NCI-H2081 (cell line): Measurements from ENCODE around the gene CD82.

Experiments
- DNase-seq, 2 experiments: peaks; one replicate each; lab custom pipeline; 2025; lab: John Stamatoyannopoulos, UW

Gene CD82

DNA sequence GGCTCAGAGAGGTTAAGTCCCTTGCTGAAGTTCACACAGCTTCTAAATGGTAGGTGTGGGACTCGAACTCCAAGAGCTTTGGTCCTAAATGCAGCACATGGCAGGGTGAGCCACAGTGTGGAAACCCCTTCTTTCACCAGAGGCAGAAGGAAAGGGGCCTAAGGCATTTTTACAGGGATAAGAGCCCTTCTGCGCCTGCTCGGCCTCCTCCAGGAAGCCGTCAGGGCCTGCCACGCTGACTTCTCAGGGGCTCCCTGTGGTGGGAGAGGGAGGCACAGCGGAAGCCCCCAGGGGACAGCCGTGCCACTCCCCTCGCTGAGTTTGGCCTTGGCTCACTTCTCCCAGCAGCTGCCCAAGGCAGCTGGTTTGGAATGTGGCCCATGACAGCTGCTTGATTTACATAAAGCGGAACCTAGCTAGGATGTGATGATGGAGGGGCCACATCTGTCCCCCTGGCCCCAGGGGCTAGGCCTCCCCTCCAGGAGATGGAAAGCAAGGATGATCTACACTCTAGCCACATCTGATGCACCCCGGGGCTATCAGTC, 35.4 kb downstream of the CD82 start:
- DNase-seq = peak in 1 of 2 experiments; percentile 25

DNA sequence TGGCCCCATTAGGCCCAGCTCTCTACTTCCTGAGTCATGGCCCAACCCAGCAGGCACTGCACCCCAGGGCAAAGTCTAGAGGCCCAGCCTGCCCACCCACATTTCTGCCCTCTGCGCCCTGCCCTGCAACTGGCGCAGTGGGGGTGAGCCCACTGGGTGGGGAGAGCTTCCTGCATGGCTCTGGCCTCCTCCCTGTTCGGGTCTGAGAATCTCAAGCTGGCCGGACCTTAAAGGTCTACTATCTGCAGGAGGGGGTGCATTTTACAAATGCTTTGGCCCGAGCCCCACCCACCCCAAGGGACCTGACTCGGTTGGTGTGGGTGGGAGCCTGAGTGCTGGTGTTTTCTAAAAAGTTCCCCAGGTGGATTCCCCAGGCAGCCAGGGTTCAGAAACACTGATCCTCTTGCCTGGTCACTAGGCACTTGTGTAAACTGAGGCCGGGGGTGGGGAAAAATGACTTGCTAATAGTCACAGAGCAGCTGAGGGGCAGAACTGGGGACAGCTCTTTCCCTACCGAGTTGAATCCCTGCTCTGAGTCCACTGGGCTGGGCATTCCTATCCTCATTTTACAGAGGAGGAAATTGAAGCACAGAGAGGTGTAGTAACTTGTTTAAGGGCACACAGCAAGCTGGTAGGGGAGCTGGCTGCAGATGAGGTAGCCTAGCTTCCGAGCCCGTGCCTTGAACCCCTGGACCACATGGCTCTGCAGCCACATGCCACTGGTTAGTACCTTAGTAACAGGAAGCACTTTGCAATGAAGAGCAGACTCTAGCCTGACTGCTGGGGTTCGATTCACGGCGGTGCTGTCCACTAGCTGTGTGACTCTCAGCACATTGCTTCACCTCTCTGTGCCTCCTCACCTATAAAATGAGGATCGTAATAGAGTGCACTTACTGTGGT, 36.3 kb downstream of the CD82 start:
- DNase-seq = no peak

DNA sequence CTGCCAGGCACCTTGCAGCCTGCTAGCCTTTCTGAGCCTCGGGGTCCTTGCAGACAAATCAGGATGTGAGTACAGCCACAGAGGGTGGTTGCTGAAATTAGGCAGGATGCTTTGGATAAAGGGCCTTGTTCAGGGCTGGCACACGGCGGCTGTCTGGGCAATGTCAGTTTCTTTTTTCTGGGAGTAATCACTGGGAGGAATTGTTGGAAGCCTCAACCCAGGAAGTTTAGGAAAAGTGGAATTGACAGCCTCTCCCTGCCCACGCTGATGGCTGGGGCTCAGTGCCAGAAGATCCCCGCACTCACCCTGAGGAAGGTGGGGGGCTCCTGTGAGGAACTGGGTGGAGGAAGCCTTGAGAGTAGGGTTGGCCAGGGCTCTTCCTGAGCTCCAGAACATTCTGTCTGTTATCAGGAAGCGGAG, 37.4 kb downstream of the CD82 start:
- no peak for DNase-seq

DNA sequence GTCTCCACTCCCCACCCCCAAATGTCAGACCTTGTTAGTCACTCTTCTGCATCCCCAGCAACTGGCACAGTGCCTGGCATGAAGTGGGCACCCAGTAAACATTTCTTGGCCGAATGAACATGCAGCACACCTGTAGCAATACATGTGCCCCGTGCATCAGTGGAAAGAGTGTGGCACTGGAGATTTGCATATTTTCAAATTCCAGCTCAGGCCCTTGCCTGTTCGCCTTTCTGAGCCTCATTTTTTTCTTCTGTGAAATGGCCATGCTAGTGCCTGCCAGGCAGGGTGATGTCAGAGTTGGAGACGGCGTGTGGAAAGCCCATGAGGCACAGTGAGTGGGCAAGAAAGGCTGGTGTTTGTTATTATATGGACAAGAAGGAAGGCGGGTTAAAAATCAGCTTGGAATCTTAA, 38.7 kb downstream of the CD82 start:
- DNase-seq = peak in 1 of 2 experiments; percentile 49

DNA sequence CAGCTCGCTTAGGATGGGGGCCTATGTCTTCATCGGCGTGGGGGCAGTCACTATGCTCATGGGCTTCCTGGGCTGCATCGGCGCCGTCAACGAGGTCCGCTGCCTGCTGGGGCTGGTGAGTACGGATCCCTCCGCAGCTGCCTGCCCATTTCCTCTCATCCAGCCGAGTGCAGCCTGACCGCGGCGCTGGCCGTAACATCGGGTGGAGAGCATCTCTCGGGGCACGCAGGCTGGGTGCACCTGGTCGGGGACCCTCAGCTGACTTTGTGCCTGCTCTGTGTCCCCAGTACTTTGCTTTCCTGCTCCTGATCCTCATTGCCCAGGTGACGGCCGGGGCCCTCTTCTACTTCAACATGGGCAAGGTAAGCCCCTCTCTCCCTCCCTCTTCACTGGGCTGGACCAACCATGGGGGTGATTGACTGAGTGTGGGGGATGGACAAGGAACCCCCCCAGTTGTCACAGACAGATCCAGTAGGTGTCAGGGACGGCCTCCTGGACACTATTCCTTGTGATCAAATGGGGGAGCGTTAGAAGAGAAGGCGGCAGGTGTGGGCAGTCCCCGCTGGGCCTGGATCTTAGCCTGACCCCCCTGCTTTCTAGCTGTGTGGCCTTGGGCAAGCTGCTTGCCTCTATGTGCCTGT, 39.7 kb downstream of the CD82 start:
- no peak for DNase-seq

DNA sequence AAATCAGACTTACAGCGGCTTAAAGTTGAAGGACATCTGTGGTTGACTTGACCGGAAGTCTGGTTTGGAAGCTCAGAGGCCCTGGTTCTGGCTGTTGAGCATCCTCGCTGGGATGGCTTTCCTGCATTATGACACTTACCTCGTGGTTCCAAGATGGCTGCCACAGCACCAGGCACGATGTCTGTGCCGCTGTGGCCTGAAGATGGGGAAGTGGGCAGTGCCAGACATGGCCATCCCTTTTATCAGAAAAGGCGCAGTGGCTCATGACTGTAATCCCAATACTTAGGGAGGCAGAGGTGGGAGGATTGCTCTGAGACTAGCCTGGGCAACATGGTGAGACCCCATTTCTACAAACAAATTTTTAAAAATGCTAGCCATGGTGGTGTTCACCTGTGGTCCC, 40.5 kb downstream of the CD82 start:
- DNase-seq = no peak

DNA sequence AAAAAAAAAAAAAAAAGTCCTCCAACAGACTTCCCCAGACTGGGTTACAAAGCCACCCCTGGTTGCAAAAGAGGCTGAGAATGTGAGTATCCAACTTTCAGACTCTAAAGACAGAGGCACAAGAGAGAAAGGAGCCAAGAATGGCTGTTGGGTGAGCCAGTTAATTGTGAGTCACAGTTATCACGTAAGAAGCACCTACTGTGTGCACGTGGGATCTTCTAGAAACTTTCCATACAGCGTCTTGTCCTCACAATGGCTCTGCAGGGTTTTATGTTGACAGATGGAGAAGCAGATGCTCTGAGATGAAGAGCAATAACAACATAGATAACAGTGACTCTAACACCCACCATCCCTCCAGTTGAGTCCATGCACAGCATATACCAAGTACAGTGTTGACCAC, 41.0 kb downstream of the CD82 start:
- DNase-seq = no peak

DNA sequence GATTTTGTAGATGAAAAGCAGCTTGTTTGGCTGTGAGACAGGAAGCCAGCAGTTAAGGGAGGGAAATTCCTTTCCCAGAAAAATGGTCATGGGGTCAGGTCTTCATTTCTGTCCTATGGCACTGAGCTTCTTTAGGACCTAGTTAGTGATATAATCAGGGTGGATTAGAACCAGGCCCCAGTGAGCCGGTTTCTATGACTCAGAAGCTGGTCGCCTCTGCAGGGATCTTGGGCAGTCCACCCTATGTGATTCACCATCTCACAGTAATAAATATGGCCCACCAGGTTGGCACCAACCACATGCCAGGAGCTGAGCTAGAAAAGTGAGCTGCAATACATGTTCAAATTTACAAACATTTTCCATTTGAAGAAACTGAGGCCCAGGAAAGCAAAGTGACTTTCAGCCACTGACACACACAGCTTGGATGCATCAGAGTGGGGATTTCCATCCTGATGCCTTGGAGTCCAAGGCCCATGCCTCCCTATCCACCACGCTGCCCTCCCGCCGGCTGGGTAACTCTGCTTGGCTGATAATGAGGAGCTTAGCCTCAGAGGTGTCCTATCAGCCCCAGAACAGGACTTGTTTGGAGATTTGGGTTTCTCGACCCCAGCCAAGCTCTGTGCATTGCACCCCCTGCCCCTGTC, 42.0 kb downstream of the CD82 start:
- DNase-seq = no peak

DNA sequence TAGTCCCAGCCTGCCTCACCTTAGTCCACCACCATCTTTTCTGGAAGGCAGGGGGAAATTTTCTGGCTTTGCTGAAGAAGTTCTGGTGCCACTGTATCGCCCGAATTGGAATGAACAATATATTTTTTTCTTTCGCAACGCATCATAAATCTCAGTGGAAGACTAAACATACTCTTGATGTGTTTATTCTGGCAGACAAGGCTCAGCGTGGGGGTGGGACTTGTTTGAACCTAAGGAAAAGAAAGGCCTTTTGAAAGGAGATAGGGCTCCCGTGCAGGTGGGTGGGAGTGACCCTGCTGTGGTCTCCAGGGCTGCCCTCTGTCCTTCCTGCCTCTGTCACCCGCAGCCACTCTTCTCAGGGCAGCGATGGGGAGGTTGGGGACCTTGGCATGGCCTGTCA, 42.5 kb downstream of the CD82 start:
- DNase-seq = no peak

DNA sequence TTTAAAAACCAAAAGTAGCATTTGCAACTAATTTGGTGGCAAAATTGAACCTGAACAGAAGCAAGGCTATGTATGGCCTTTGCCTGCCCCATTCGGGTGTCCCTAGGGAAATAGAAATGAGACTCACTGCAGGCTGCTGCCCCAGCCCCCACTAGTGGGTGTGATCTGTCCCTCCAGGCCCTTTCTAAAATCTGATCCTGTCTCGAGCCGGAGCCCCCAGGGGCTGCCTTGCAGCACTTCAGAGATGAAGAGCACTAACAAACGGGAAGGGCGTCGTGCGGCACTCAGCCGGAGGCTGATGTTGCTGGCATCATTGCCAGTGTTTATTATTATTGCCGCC, 43.2 kb downstream of the CD82 start:
- no peak for DNase-seq

DNA sequence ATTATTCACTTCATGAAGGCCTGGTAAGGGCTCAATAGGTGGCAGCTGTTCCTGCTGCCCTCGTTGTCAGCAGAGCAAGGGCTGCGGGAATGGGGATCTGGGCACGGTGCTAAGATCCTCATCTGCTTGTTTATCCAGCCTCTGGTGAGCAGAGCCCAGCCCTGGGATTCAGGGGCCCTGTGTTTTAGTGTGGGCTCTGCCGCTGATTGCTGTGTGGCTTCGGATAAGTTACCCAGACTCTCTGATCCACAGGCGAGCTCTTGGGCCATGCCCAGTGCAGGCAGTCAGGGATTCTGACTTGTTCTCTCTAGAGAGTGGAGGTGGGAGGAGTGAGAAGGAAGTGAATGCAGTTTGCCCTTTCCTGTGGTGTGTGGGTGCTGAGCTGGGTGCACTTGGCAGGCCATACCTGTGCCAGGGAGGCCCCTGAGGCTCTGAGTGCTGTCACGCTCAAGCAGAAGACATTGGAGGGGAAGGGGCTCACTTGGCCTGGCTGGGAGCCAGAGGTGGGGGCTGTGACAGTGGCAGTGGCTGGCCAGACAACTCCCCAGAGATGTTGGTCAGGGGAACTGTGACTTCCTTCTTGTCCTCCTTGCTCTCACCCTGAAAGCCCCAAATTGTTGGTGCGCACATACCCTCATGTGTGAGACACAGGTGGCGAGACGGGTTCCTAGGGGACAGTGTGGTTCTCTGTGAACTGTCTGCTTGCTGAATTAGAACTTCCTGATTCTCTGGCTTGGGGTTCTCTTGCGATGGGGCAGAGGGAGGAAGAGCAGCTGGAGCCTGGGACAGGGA, 43.7 kb downstream of the CD82 start:
- peak; percentile 23 to 54 for DNase-seq

DNA sequence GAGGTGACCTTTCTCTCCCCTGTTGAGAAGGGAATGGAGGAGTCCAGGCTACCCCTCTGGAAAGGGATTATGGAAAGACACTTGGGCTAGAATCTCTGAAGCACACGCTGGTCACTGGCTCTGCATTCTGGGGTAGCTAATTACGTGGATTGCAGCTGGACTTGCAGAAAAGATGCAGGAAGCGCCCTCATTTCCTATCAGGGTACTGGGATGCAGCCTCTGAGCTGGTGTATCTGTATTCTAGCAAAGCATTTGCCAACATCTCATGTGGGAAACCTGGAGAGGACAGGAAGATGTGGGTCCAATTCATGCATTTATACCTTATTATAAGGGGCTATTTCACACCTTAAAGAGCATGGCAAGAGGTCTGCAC, 44.3 kb downstream of the CD82 start:
- no peak for DNase-seq

DNA sequence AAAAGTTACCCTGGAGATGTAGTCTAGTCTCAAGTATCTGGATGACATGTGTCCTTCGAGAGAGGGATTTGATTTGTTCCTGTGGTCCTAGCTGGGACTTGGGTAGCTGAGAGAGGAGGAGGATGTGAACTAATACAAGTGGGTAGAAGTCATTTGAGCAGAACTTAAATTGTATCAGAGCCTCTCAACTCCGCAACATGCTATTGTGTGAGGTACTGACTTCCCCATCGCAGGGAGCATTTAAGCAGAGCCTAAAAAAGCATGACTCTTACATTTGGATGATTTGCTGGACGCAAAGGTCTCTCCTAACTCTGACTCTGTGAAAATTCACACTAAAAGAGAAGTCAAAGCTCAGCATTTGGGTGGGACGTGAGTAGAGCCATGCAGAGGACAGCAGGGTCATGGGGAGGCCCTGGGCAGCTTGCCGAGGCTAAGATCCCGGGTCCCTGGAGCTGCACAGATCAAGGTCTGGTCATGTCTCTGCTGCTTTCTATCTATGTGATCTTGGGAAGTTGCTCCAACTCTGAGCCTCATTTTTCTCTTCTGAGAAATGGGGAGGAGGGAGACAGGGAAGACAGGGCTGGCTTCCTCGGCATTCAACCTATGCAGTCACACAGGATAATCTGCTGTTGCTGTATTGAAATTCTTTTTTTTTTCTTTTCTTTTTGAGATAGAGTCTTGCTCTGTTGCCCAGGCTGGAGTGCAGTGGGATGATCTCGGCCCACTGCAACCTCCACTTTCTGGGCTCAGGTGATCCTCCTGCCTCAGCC, 44.9 kb downstream of the CD82 start:
- no peak for DNase-seq

DNA sequence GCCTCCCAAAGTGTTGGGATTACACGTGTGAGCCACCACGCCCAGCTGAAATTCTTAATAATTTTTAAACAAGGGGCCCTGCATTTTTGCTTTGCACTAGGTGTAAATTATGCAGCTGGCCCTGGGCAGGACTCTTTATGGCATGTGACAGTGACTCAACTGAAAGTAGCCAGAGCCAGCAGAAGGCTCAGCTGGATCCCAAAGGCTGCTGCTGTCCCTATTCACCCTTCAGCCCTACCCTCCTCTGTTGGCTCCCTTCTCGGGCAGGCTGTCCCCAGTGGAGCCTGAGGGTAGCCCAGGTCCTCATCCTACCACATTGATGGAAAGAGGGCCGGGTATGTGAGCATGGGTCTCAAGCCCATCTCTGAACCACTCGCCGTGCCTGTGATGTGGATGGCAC, 45.6 kb downstream of the CD82 start:
- DNase-seq = no peak

DNA sequence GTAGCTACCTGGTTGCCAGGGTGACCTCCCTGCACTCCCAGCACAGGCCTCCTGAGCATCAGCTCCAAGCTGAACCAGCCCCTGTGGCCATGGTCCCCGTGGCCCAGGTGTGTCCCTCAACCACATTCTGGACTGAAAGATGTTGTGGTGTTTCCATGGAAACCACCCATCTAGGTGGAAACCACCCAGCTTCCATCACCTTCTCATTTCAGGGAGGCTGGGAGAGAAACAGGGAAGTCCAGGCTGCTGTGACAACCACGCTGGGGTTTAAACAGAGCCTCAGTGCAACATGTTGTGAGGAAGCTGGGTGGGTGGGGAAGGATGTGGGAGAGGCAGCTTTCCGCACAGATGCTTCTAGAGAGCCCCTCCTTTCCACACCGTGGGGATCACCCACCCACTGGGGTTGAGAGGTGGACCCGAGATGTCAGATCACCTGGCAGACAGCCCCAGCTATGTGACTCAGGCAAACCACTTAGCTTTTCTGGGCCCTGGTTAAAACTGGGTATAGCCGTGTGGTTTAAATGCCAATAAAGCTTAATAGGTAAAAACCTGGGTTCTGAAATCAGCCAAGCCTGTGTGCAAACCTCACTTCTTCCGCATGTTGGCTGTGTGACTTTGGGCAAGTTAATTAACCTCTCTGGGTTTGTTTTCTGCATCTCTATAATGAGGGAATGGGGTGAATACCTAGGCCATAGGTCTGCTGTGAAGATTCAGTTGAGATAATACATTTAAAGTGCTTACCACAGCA, 46.4 kb downstream of the CD82 start:
- DNase-seq = no peak

DNA sequence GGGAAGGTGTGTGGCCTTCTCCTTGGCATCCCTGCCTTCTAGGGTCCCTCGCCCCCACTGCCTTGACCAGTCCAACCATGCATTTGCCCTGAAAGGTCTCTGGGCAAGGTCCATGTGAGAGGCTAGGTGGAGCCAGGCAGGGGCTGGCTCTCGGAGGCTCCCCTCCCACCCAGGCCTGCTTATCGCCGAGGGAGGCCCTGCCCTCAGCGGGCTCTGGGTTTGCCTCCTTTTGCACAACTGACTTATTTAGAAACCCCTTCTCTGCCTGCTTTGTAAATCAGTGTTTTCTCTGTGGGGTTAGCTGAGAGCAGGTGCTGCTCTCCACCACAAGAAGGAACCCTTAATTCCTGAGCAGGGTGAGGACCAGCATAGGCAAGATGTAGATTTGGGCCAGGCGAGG, 47.7 kb downstream of the CD82 start:
- DNase-seq = no peak

DNA sequence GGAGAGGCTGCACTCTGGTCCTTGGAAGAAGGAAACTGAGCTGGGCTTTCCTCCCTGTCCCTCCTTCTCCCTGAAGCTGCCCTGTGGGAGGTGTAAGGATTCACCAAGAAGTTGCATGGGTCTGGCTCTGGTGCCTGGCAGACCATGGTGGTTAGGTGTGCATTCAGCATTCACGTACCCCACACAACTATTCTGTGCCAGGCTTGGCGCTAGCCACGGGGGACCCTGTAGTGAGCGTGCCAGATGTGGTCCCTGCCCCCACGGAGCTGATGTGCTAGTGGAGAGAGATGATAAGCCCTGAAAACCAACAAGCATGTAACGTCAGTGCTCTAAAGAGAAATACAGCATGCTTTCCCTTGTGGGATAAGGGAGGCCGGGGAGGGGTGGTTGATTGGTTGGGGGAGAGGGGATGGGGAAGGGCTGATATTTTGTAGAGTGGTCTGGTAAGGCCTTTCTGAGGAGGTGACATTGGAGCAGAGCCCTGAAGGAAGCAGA, 48.9 kb downstream of the CD82 start:
- DNase-seq = no peak

DNA sequence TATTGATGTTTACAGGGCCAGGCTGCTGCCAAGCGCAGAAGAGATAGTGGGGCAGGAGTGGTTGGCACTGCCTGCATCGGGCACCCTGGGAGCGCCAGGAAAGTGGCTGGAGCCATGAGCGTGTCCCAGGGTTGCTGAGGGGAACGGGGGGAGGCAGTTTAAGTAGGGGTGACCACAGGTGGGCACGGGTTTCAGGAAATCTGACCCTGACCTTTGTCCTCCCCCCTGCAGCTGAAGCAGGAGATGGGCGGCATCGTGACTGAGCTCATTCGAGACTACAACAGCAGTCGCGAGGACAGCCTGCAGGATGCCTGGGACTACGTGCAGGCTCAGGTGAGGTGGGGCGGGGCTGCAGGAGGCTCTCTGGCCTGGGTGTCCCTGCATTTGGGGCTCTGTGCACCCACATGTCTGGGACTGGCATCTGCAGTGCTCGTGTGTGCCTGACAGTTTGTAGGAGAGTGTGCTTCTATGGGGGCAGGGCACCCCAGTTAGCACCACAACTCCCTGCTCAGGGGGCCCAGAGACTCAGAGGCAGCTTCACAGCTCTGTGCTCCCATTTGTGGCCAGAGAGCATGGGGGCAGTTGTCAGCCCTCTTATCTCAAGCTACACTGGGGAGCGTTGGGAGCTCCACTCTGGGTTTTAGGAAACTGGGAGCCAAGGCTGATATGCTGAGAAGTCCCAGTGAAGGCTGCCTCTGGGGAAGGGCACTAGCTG, 49.7 kb downstream of the CD82 start:
- DNase-seq = no peak

DNA sequence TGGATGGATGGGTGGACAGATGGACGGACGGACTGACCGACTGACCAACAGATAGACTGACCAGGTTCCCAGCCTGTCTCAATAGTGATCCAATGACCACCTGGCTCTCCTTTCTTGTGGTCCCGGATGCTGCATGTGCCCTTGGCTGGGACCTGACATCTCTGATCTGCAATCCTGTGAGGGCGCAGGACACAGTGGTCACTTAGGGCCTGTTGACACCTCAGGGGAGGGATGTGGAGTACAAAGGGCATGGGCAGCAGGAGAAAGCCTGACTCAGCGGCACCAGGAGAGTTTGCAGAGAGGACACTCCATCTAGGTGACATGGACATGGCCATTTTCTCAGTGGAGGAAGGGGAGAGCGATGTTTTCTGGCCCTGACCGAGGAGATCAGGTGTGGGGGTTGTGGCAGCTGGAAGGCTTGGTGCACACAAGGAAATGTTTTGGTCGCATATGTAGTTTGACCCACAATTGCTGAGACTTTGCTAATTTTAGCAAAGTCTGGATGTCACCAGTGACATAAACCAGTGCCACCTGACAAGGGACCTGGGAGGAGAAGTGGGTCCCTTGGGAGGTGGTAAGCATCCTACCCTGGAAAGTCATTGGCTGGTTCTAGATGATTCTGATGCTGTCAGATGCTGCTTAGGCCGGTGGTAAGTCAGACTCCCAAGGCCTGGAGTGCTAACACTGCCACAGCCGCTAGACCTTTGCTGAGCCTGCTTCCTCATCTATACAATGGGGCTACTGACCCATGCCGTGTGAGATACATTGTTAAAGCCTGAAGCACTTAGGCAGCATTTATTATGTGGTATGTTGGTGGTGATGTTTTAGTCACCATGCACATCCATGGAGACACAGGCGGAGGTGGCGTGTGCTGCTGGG, 50.7 kb downstream of the CD82 start:
- no peak for DNase-seq
